ENCODE data around the gene GBX2. TPM values are rescaled to one million over a fixed set of nuclear protein-coding genes. Genes with fewer than 3 reads are reported as not detected.

GBX2 gene
- total RNA-seq, 1 experiment from 2014 or later = 10.2 TPM

- H3K36me3 ChIP-seq (ENCODE audit: control insufficient read depth, insufficient read depth, low read length) = no peaks in the 10 kb centered on the region
- POLR2A ChIA-PET = no interaction called here
- no TSS peak for BruUV-seq (replicated peaks)
- H3K9me3 ChIP-seq (ENCODE audit: control insufficient read depth, insufficient read depth, low read depth, low read length) = no peaks in the 10 kb centered on the region
- CTCF ChIA-PET = interaction anchor here (0.6 to 1.8 kb wide), 5 partner anchors 10 to 413 kb away, joined by 4 to 16 read pairs (median 9); partner anchors contain the start of gene GBX2
- in situ Hi-C loops (cut with HindIII; ENCODE audit: low pct_unique_long_range_greater_than_20kb, low sequenced_read_pairs) = no loop called here
- H3K27me3 ChIP-seq (ENCODE audit: control insufficient read depth, insufficient read depth, low read length) = no peaks in the 10 kb centered on the region
- peak overlapping the region; percentile 61 to 84 for H3K4me3 ChIP-seq (ENCODE audit: low read depth in 2 of 2, low read length in 2 of 2)
- ATAC-seq (no peak), DNase-seq (ENCODE audit: low read depth, low spot score) (no peak)
- H3K4me1 ChIP-seq (ENCODE audit: control insufficient read depth, insufficient read depth, low read length) = peaks cover 17% of the 10 kb centered on the region
- peak overlapping the region; percentile 87 for H3K27ac ChIP-seq (ENCODE audit: low read length)
- intact Hi-C loops (cut with micrococcal nuclease; ENCODE audit: unreplicated experiment) = loop anchor here (10.0 kb wide), 1 partner anchor 244 kb away; no protein-coding TSS in a partner anchor
- no peak for TF ChIP-seq REST (IDR thresholded peaks at IDR 0.05; ENCODE audit: insufficient read depth in 1 of 2, low read depth in 2 of 2, low read length in 1 of 2)
Measured at GRCh38 chr2:236178890-236179235, 10.7 kb upstream of the GBX2 start.

- peak overlapping the region; percentile 61 to 84 for H3K4me3 ChIP-seq (ENCODE audit: low read depth in 2 of 2, low read length in 2 of 2)
- no peaks in the 10 kb centered on the region for H3K27me3 ChIP-seq (ENCODE audit: control insufficient read depth, insufficient read depth, low read length)
- ATAC-seq (peak; percentile 87), DNase-seq (ENCODE audit: low read depth, low spot score) (peak; percentile 69)
- H3K27ac ChIP-seq (ENCODE audit: low read length) = peak overlapping the region; percentile 87
- no peaks in the 10 kb centered on the region for H3K36me3 ChIP-seq (ENCODE audit: control insufficient read depth, insufficient read depth, low read length)
- peaks cover 17% of the 10 kb centered on the region for H3K4me1 ChIP-seq (ENCODE audit: control insufficient read depth, insufficient read depth, low read length)
- intact Hi-C loops (cut with micrococcal nuclease; ENCODE audit: unreplicated experiment) = loop anchor here (2.0 to 10.0 kb wide), 2 partner anchors 243 to 411 kb away; no protein-coding TSS in a partner anchor
- CTCF ChIA-PET = interaction anchor here (0.7 to 1.8 kb wide), 7 partner anchors 10 to 412 kb away, joined by 3 to 10 read pairs (median 4); partner anchors contain the start of gene GBX2
- no peaks in the 10 kb centered on the region for H3K9me3 ChIP-seq (ENCODE audit: control insufficient read depth, insufficient read depth, low read depth, low read length)
- POLR2A ChIA-PET = interaction anchor here (0.6 to 0.7 kb wide), 3 partner anchors 9 to 841 kb away, joined by 4 to 12 read pairs (median 6); no protein-coding TSS in a partner anchor
- TF ChIP-seq POLR2AphosphoS5 (IDR thresholded peaks at IDR 0.05; ENCODE audit: low read depth, low read length) = no peak
- no peak for TF ChIP-seq SIN3A (IDR thresholded peaks at IDR 0.05; ENCODE audit: borderline replicate concordance, insufficient read depth, low read depth, low read length)
- TF ChIP-seq REST (IDR thresholded peaks at IDR 0.05; ENCODE audit: insufficient read depth in 1 of 2, low read depth in 2 of 2, low read length in 1 of 2) = 0 out of 4 replicates have a peak, but pooled peaks of 1 of the 2 experiments have one; percentile 39
- TF ChIP-seq CTCF (IDR thresholded peaks at IDR 0.05) = peak; percentile 94
- in situ Hi-C loops (cut with HindIII; ENCODE audit: low pct_unique_long_range_greater_than_20kb, low sequenced_read_pairs) = no loop called here
- no TSS peak for BruUV-seq (replicated peaks)
Measured at GRCh38 chr2:236177967-236178889, 10.0 kb upstream of the GBX2 start.

Measured in Panc1 (cell line).